ENCODE results near the gene RRBP1.

RRBP1 gene

GRCh38 chr20:17712708-17713107 is 30.7 kb upstream of the RRBP1 start:
- H3K36me3 ChIP-seq (ENCODE audit: insufficient read depth, low read length), result no peaks in the 10 kb centered on the region
- H3K27me3 ChIP-seq (ENCODE audit: insufficient read depth, low read length, poor library complexity), result peaks cover 21% of the 10 kb centered on the region
- no peak for TF ChIP-seq CTCF (IDR thresholded peaks at IDR 0.05; ENCODE audit: borderline replicate concordance, extremely low read depth, low read length, poor library complexity, severe bottlenecking)
- no peak for TF ChIP-seq EZH2 (IDR thresholded peaks at IDR 0.05; ENCODE audit: borderline replicate concordance, low read depth, low read length, severe bottlenecking)
- no peak overlapping the region for H2AFZ ChIP-seq (ENCODE audit: low read depth, low read length)
- H3K4me1 ChIP-seq (ENCODE audit: insufficient read depth, low read length), result no peaks in the 10 kb centered on the region
- H3K79me2 ChIP-seq (ENCODE audit: insufficient read depth, low read length), result no peaks in the 10 kb centered on the region
- no peaks in the 10 kb centered on the region for H3K9me3 ChIP-seq (ENCODE audit: insufficient read depth, low read length, severe bottlenecking)
- no peak overlapping the region for H3K27ac ChIP-seq (ENCODE audit: low read length)
- H4K20me1 ChIP-seq (ENCODE audit: insufficient read depth, low read length), result no peaks in the 10 kb centered on the region
- H3K4me2 ChIP-seq (ENCODE audit: insufficient read depth, low read length), result no peak overlapping the region
- no peak overlapping the region for H3K4me3 ChIP-seq (ENCODE audit: low read depth in 1 of 2, low read length in 2 of 2)
- ATAC-seq (ENCODE audit: insufficient read depth, low read depth) (no peak), DNase-seq (no peak)
- no peak overlapping the region for H3K9ac ChIP-seq (ENCODE audit: low read depth, low read length)

- Histone ChIP-seq H4K20me1 (ENCODE audit: insufficient read depth, low read length) (no peaks in the 10 kb centered on the region), H3K9me3 (ENCODE audit: insufficient read depth, low read length, severe bottlenecking) (no peaks in the 10 kb centered on the region), H3K9ac (ENCODE audit: low read depth, low read length) (no peak overlapping the region), H3K27ac (ENCODE audit: low read length) (no peak overlapping the region), H3K4me3 (ENCODE audit: low read depth in 1 of 2, low read length in 2 of 2) (no peak overlapping the region), H3K27me3 (ENCODE audit: insufficient read depth, low read length, poor library complexity) (peaks cover 21% of the 10 kb centered on the region), H3K4me2 (ENCODE audit: insufficient read depth, low read length) (no peak overlapping the region), H3K36me3 (ENCODE audit: insufficient read depth, low read length) (no peaks in the 10 kb centered on the region), H2AFZ (ENCODE audit: low read depth, low read length) (no peak overlapping the region), H3K4me1 (ENCODE audit: insufficient read depth, low read length) (no peaks in the 10 kb centered on the region), H3K79me2 (ENCODE audit: insufficient read depth, low read length) (no peaks in the 10 kb centered on the region)
- ATAC-seq (ENCODE audit: insufficient read depth, low read depth) (no peak), DNase-seq (no peak)
- TF ChIP-seq EZH2 (IDR thresholded peaks at IDR 0.05; ENCODE audit: borderline replicate concordance, low read depth, low read length, severe bottlenecking), result no peak
- no peak for TF ChIP-seq CTCF (IDR thresholded peaks at IDR 0.05; ENCODE audit: borderline replicate concordance, extremely low read depth, low read length, poor library complexity, severe bottlenecking)
These were observed 30.2 kb upstream of the RRBP1 start for GRCh38 chr20:17712201-17712600.

DNA sequence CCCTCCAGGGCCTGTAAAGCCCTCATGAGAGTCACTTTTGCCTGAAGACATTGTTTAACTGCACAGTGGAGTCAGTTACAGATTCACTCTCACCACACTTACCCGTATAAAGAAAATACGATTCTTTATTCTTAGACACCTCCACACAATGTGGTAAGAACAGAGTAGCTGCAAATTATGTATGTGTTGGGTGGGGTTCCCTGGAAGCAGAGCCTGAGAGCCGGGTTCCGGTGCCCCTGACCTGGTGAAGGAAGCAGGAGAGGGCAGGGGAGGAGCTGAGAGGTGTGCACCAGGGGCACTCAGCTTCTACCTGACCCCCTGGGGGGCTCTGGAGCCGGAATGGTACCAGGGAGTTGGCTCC is 29.2 kb upstream of the RRBP1 start:
- no peak overlapping the region for H3K4me3 ChIP-seq (ENCODE audit: low read depth in 1 of 2, low read length in 2 of 2)
- no peaks in the 10 kb centered on the region for H3K9me3 ChIP-seq (ENCODE audit: insufficient read depth, low read length, severe bottlenecking)
- H3K4me1 ChIP-seq (ENCODE audit: insufficient read depth, low read length), result no peaks in the 10 kb centered on the region
- H2AFZ ChIP-seq (ENCODE audit: low read depth, low read length), result no peak overlapping the region
- no peaks in the 10 kb centered on the region for H4K20me1 ChIP-seq (ENCODE audit: insufficient read depth, low read length)
- H3K4me2 ChIP-seq (ENCODE audit: insufficient read depth, low read length), result no peak overlapping the region
- no peaks in the 10 kb centered on the region for H3K79me2 ChIP-seq (ENCODE audit: insufficient read depth, low read length)
- H3K36me3 ChIP-seq (ENCODE audit: insufficient read depth, low read length), result no peaks in the 10 kb centered on the region
- H3K27ac ChIP-seq (ENCODE audit: low read length), result no peak overlapping the region
- no peak overlapping the region for H3K9ac ChIP-seq (ENCODE audit: low read depth, low read length)
- TF ChIP-seq CTCF (IDR thresholded peaks at IDR 0.05; ENCODE audit: borderline replicate concordance, extremely low read depth, low read length, poor library complexity, severe bottlenecking) (no peak), EZH2 (IDR thresholded peaks at IDR 0.05; ENCODE audit: borderline replicate concordance, low read depth, low read length, severe bottlenecking) (no peak)
- peaks cover 18% of the 10 kb centered on the region for H3K27me3 ChIP-seq (ENCODE audit: insufficient read depth, low read length, poor library complexity)
- no peak for ATAC-seq (ENCODE audit: insufficient read depth, low read depth)
- no peak for DNase-seq
